K562 (cell line): Measurements from ENCODE around the gene HOXC5. TPM values are rescaled to one million over a fixed set of nuclear protein-coding genes. Genes with fewer than 3 reads are reported as not detected.

Experiments used
- ATAC-seq: fragments of 200-7000 bp; cut with Tn5 transposase; 3 replicates; pipeline ENCODE4 v1.9.1; 2020; ENCODE audit warnings: moderate library complexity
- BruUV-seq: library from RNA; stranded (reverse); fragments of 400-500 nt; replicated peaks from 2 replicates; lab custom pipeline; 2021; lab: Mats Ljungman, UMichigan
- CTCF ChIA-PET: fragments of 300-600 bp; formaldehyde crosslinking; extraction: SDS; loops from one replicate; lab custom pipeline; 2021; ENCODE audit warnings: low intra/inter-chr PET ratio; lab: Yijun Ruan, JAX
- POLR2A ChIA-PET: fragments of 300-600, 350-650 bp; sonication (Branson Sonifier 250); formaldehyde crosslinking; extraction: SDS; loops from one replicate; lab custom pipeline; 2021; ENCODE audit warnings: antibody characterized with exemption, inconsistent platforms; lab: Yijun Ruan, JAX
- DNase-seq, 4 experiments: peaks; one replicate each; pipeline versions ENCODE4 v3.0.0 to v3.0.0-alpha.2; 2011 to 2018; ENCODE audit warnings: low spot score in 3 of 4, mixed read lengths in 3 of 4; ENCODE audit errors: extremely low read depth in 1 of 4
- FAIRE-seq: peaks from 2 replicates; lab custom pipeline; 2011; peaks lifted over from hg19 to GRCh38; lab: Jason Lieb, UNC
- H2AFZ ChIP-seq: 2 replicates; pipeline ENCODE4 v1.6.0; 2011; ENCODE audit warnings: low read depth, low read length, control low read depth, inconsistent platforms
- H3K27ac ChIP-seq: fragments of 200-600 bp; 3 replicates; pipeline ENCODE4 v1.8.0; 2011; ENCODE audit warnings: low read depth, mild to moderate bottlenecking, control low read depth, inconsistent platforms, low read length, moderate library complexity, mixed read lengths; ENCODE audit errors: extremely low read depth
- H3K27me3 ChIP-seq, 2 experiments: fragments of 300-600 bp in 1 of 2; 2 replicates in 1 of 2; 3 replicates in 1 of 2; pipeline versions ENCODE4 v1.6.0 to v1.8.0; 2011; ENCODE audit warnings: inconsistent platforms in 2 of 2, low read length in 2 of 2, mild to moderate bottlenecking in 1 of 2, mixed read lengths in 1 of 2, moderate library complexity in 1 of 2; ENCODE audit not compliant: control insufficient read depth in 2 of 2, insufficient read depth in 2 of 2
- H3K36me3 ChIP-seq: fragments of 300-600 bp; 3 replicates; pipeline ENCODE4 v1.8.0; 2011; ENCODE audit warnings: mild to moderate bottlenecking, low read length, inconsistent platforms; ENCODE audit not compliant: control insufficient read depth, insufficient read depth
- H3K4me1 ChIP-seq, 2 experiments: fragments of 200-600 bp in 1 of 2; replicated peaks in 1 of 2; 2 replicates in 1 of 2; 3 replicates in 1 of 2; pipeline versions ENCODE4 v1.5.1 to v1.8.0; 2011; ENCODE audit warnings: inconsistent platforms in 2 of 2, low read length in 2 of 2, mild to moderate bottlenecking in 1 of 2, mixed read lengths in 1 of 2, moderate library complexity in 1 of 2; ENCODE audit not compliant: control insufficient read depth in 2 of 2, insufficient read depth in 2 of 2
- H3K4me2 ChIP-seq: 2 replicates; pipeline ENCODE4 v1.6.1; 2011; ENCODE audit warnings: low read length, control low read depth, inconsistent platforms, mixed read lengths; ENCODE audit not compliant: insufficient read depth
- H3K4me3 ChIP-seq: fragments of 200-600 bp; sonication (generic), shearing (Covaris generic); 2 replicates; pipeline ENCODE4 v1.5.1; 2016; ENCODE audit warnings: control low read depth, inconsistent platforms
- H3K79me2 ChIP-seq: fragments of 200-600 bp; 3 replicates; pipeline ENCODE4 v1.8.0; 2011; ENCODE audit warnings: low read length, inconsistent platforms; ENCODE audit not compliant: control insufficient read depth, insufficient read depth
- H3K9ac ChIP-seq, 2 experiments: 2 replicates each; pipeline versions ENCODE4 v1.6.0 to v1.6.1; 2011; ENCODE audit warnings: low read depth in 2 of 2, low read length in 2 of 2, control low read depth in 1 of 2, inconsistent platforms in 1 of 2, mild to moderate bottlenecking in 1 of 2, mixed read lengths in 1 of 2; ENCODE audit not compliant: insufficient read depth in 1 of 2
- H3K9me1 ChIP-seq: one replicate; pipeline ENCODE4 v1.6.0; 2011; ENCODE audit warnings: inconsistent platforms, mild to moderate bottlenecking, low read length, moderate library complexity; ENCODE audit not compliant: control insufficient read depth, insufficient read depth
- H3K9me3 ChIP-seq: replicated peaks from 2 replicates; pipeline ENCODE4 v1.5.1; 2011; ENCODE audit warnings: low read depth, low read length, inconsistent platforms; ENCODE audit not compliant: control insufficient read depth, insufficient read depth
- H4K20me1 ChIP-seq: replicated peaks from 2 replicates; pipeline ENCODE4 v1.6.1; 2011; ENCODE audit warnings: low read length, inconsistent platforms, mixed read lengths; ENCODE audit not compliant: control insufficient read depth, insufficient read depth
- DIDO1 ChIP-seq: fragments of 450-650 bp; IDR thresholded peaks from 2 replicates; pipeline ENCODE4 v1.6.1; 2016; ENCODE audit warnings: low read depth, missing biosample characterization, missing genetic modification characterization
- E2F4 ChIP-seq: sonication (generic); formaldehyde crosslinking; IDR thresholded peaks from 2 replicates; pipeline ENCODE4 v1.8.0; 2022; ENCODE audit warnings: mild to moderate bottlenecking, low read depth, missing genetic modification reagents
- HDAC2 ChIP-seq: fragments of 450-650 bp; IDR thresholded peaks from 2 replicates; pipeline ENCODE4 v1.6.1; 2016; ENCODE audit warnings: mild to moderate bottlenecking
- NCOA1 ChIP-seq: fragments of 450-650 bp; IDR thresholded peaks from 2 replicates; pipeline ENCODE4 v1.6.1; 2016; ENCODE audit warnings: low read depth
- SIN3A ChIP-seq, 2 experiments: fragments of 150-350 bp in 1 of 2; IDR thresholded peaks; 2 replicates each; pipeline ENCODE4 v1.6.1; 2011 to 2016; ENCODE audit warnings: borderline replicate concordance in 2 of 2, low read depth in 2 of 2, low read length in 2 of 2, mild to moderate bottlenecking in 2 of 2, moderate library complexity in 2 of 2; ENCODE audit not compliant: control insufficient read depth in 1 of 2
- SNIP1 ChIP-seq: fragments of 450-650 bp; IDR thresholded peaks from 2 replicates; pipeline ENCODE4 v1.7.1; 2017; ENCODE audit warnings: low read depth, mild to moderate bottlenecking
- SUPT5H ChIP-seq: fragments of 450-650 bp; IDR thresholded peaks from 2 replicates; pipeline ENCODE4 v1.6.1; 2016
- TAL1 ChIP-seq: fragments of 450-650 bp; IDR thresholded peaks from 2 replicates; pipeline ENCODE4 v1.6.1; 2016; ENCODE audit warnings: mild to moderate bottlenecking
- ZFP36 ChIP-seq: fragments of 150-350 bp; IDR thresholded peaks from 2 replicates; pipeline ENCODE4 v1.6.1; 2018; ENCODE audit warnings: low read length, low read depth; ENCODE audit not compliant: partially characterized antibody
- in situ Hi-C: fragments of 300-500 bp; cut with MboI; formaldehyde crosslinking; loops from 4 replicates; pipeline ENCODE4 v1.15.0; 2018; ENCODE audit warnings: inconsistent platforms, mixed read lengths
- intact Hi-C: fragments of 100-400 bp; cut with micrococcal nuclease; formaldehyde crosslinking; loops from 2 replicates; pipeline ENCODE4 v1.14.2; 2022
- polyA plus RNA-seq, 8 experiments: library from polyadenylated mRNA; depleted of rRNA in 4 of 8; stranded (reverse) in 5 of 8; unstranded in 3 of 8; fragments of >200 nt; fragmentation: Nextera tagmentation in 2 of 8; fragmentation: Illumina TruSeq in 1 of 8; extraction: Ambion mirVana in 2 of 8; extraction: Trizol in 1 of 8; gene quantifications; 2 replicates each; pipeline versions ENCODE4 v1.2.1 to v1.2.3, GENCODE V29; 2011 to 2014; ENCODE audit warnings: inconsistent platforms in 1 of 8, missing spikeins in 1 of 8
- total RNA-seq, 7 experiments: library from RNA; depleted of rRNA in 6 of 7; stranded (reverse); fragments of >200 nt in 6 of 7; fragmentation: Illumina TruSeq in 2 of 7; extraction: Trizol in 2 of 7; gene quantifications; 2 replicates each; pipeline versions ENCODE4 v1.2.1 to v1.2.3, GENCODE V29; 2011 to 2021; ENCODE audit warnings: low replicate concordance in 1 of 7
- TF ChIP-seq, protein P1 (sequence below): fragments of 450-650 bp; IDR thresholded peaks from 2 replicates; pipeline ENCODE4 v1.6.1; 2016; ENCODE audit warnings: mild to moderate bottlenecking, moderate library complexity
- TF ChIP-seq, protein P2 (sequence below): fragments of 250-450 bp; sonication (Bioruptor Pico); IDR thresholded peaks from 2 replicates; pipeline ENCODE4 v1.6.1; 2021; ENCODE audit warnings: mild to moderate bottlenecking

Gene HOXC5
- total and polyA plus RNA-seq, 9 of the 15 experiments (the other 6 are each of a cell fraction or from before 2014, with no cell fraction given), result 0.10 to 0.44 (median 0.18) TPM; not detected in 4

DNA sequence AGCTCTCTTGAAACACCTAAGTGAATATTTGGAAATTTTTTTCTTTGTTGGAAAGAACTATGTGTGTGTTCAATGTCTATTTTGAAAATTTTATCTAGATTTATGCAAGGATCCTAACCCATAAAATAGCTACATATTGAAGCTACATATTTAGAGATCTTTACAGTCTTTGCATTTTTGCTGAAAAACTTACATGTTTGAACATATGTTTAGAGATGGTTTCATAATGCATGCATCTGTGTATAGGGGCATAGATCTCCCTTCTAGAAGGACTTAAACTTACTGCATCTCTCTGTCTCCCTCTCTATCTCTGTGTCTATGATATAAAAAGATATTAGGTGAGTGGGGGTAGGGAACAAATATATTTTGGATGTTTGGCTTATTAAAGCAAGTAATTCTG is 12.6 kb downstream of the HOXC5 start:
- Histone ChIP-seq H3K9me1 (no peaks in the 10 kb centered on the region), H3K9me3 (no peaks in the 10 kb centered on the region), H3K27me3 (peaks cover 46 to 48% of the 10 kb centered on the region in 2 experiments), H2AFZ (no peak overlapping the region), H3K9ac (no peak overlapping the region), H3K4me1 (peaks cover 0 to 11% of the 10 kb centered on the region in 2 experiments; a peak in 1 of 5 replicates), H3K79me2 (no peaks in the 10 kb centered on the region), H3K27ac (no peak overlapping the region), H3K4me2 (no peak overlapping the region), H3K36me3 (no peaks in the 10 kb centered on the region), H3K4me3 (no peak overlapping the region), H4K20me1 (0 out of 2 replicates have a peak, but pooled peaks cover 2% of the 10 kb centered on the region)
- intact Hi-C loops (no loop called here), in situ Hi-C loops (no loop called here)
- no peak for DNase-seq
- ATAC-seq, result no peak
- FAIRE-seq, result no peak
- BruUV-seq, result no TSS peak
- ChIA-PET CTCF (no interaction called here), POLR2A (interaction anchor here (0.6 to 0.7 kb wide), 3 partner anchors 10 to 1532 kb away, joined by 3 read pairs; no protein-coding TSS in a partner anchor)
- TF ChIP-seq HDAC2 (no peak), TAL1 (no peak), E2F4 (CRISPR knock-in tag) (no peak), SUPT5H (no peak), DIDO1 (tag) (no peak), SNIP1 (no peak), NCOA1 (no peak), SIN3A (IDR thresholded peaks at IDR 0.05; ENCODE audit: borderline replicate concordance in 2 of 2, control insufficient read depth in 1 of 2, low read depth in 2 of 2, low read length in 2 of 2) (no peak), ZFP36 (no peak)
- TF ChIP-seq, protein P1, sequence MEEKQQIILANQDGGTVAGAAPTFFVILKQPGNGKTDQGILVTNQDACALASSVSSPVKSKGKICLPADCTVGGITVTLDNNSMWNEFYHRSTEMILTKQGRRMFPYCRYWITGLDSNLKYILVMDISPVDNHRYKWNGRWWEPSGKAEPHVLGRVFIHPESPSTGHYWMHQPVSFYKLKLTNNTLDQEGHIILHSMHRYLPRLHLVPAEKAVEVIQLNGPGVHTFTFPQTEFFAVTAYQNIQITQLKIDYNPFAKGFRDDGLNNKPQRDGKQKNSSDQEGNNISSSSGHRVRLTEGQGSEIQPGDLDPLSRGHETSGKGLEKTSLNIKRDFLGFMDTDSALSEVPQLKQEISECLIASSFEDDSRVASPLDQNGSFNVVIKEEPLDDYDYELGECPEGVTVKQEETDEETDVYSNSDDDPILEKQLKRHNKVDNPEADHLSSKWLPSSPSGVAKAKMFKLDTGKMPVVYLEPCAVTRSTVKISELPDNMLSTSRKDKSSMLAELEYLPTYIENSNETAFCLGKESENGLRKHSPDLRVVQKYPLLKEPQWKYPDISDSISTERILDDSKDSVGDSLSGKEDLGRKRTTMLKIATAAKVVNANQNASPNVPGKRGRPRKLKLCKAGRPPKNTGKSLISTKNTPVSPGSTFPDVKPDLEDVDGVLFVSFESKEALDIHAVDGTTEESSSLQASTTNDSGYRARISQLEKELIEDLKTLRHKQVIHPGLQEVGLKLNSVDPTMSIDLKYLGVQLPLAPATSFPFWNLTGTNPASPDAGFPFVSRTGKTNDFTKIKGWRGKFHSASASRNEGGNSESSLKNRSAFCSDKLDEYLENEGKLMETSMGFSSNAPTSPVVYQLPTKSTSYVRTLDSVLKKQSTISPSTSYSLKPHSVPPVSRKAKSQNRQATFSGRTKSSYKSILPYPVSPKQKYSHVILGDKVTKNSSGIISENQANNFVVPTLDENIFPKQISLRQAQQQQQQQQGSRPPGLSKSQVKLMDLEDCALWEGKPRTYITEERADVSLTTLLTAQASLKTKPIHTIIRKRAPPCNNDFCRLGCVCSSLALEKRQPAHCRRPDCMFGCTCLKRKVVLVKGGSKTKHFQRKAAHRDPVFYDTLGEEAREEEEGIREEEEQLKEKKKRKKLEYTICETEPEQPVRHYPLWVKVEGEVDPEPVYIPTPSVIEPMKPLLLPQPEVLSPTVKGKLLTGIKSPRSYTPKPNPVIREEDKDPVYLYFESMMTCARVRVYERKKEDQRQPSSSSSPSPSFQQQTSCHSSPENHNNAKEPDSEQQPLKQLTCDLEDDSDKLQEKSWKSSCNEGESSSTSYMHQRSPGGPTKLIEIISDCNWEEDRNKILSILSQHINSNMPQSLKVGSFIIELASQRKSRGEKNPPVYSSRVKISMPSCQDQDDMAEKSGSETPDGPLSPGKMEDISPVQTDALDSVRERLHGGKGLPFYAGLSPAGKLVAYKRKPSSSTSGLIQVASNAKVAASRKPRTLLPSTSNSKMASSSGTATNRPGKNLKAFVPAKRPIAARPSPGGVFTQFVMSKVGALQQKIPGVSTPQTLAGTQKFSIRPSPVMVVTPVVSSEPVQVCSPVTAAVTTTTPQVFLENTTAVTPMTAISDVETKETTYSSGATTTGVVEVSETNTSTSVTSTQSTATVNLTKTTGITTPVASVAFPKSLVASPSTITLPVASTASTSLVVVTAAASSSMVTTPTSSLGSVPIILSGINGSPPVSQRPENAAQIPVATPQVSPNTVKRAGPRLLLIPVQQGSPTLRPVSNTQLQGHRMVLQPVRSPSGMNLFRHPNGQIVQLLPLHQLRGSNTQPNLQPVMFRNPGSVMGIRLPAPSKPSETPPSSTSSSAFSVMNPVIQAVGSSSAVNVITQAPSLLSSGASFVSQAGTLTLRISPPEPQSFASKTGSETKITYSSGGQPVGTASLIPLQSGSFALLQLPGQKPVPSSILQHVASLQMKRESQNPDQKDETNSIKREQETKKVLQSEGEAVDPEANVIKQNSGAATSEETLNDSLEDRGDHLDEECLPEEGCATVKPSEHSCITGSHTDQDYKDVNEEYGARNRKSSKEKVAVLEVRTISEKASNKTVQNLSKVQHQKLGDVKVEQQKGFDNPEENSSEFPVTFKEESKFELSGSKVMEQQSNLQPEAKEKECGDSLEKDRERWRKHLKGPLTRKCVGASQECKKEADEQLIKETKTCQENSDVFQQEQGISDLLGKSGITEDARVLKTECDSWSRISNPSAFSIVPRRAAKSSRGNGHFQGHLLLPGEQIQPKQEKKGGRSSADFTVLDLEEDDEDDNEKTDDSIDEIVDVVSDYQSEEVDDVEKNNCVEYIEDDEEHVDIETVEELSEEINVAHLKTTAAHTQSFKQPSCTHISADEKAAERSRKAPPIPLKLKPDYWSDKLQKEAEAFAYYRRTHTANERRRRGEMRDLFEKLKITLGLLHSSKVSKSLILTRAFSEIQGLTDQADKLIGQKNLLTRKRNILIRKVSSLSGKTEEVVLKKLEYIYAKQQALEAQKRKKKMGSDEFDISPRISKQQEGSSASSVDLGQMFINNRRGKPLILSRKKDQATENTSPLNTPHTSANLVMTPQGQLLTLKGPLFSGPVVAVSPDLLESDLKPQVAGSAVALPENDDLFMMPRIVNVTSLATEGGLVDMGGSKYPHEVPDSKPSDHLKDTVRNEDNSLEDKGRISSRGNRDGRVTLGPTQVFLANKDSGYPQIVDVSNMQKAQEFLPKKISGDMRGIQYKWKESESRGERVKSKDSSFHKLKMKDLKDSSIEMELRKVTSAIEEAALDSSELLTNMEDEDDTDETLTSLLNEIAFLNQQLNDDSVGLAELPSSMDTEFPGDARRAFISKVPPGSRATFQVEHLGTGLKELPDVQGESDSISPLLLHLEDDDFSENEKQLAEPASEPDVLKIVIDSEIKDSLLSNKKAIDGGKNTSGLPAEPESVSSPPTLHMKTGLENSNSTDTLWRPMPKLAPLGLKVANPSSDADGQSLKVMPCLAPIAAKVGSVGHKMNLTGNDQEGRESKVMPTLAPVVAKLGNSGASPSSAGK, result no peak
- TF ChIP-seq, protein P2, sequence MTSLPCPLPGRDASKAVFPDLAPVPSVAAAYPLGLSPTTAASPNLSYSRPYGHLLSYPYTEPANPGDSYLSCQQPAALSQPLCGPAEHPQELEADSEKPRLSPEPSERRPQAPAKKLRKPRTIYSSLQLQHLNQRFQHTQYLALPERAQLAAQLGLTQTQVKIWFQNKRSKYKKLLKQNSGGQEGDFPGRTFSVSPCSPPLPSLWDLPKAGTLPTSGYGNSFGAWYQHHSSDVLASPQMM (CRISPR knock-in tag), result no peak
